ENCODE results near the gene UNK. TPM values are rescaled to one million over a fixed set of nuclear protein-coding genes. Genes with fewer than 3 reads are reported as not detected.

UNK gene
- total and polyA plus RNA-seq, 2 of the 13 experiments (the other 11 are each of a cell fraction or from before 2014, with no cell fraction given) = 31.6 to 33.0 TPM

GRCh38 chr17:75836605-75837004, 52.0 kb downstream of the UNK start:
- ChIA-PET CTCF (ENCODE audit: low intra/inter-chr PET ratio, low total read pairs) (no interaction called here), POLR2A (interaction anchor here (0.8 to 2.6 kb wide), 3 partner anchors 9 to 57 kb away, joined by 3 to 8 read pairs (median 7); partner anchors contain the start of gene WBP2)
- Histone ChIP-seq H3K4me2 (ENCODE audit: low read depth, low read length) (no peak overlapping the region), H3K27me3 (ENCODE audit: control insufficient read depth in 1 of 2, insufficient read depth in 2 of 2, low read length in 2 of 2) (no peaks in the 10 kb centered on the region), H3K9ac (ENCODE audit: insufficient read depth, low read depth, low read length) (no peak overlapping the region), H3K79me2 (ENCODE audit: insufficient read depth, low read length) (no peaks in the 10 kb centered on the region), H3K4me1 (ENCODE audit: insufficient read depth, low read length) (no peaks in the 10 kb centered on the region), H3K36me3 (replicated peaks in 1 of 2; ENCODE audit: control insufficient read depth in 1 of 2, insufficient read depth in 2 of 2, low read length in 2 of 2) (peaks cover 15 to 32% of the 10 kb centered on the region in 2 experiments; a peak in 4 of 5 replicates), H3K9me3 (ENCODE audit: low read length) (no peaks in the 10 kb centered on the region), H4K20me1 (ENCODE audit: insufficient read depth, low read length) (no peaks in the 10 kb centered on the region), H3K27ac (ENCODE audit: extremely low read length, insufficient read depth, low read length) (no peak overlapping the region), H3K4me3 (replicated peaks in 1 of 3; ENCODE audit: insufficient read depth in 1 of 3, low read depth in 2 of 3, low read length in 3 of 3) (no peak overlapping the region), H2AFZ (ENCODE audit: low read length) (no peak overlapping the region)
- ATAC-seq = no peak
- WGBS (ENCODE audit: low lambda C conversion rate) = 91% methylated on average over 6 of the region's 9 CpGs
- intact Hi-C loops (cut with micrococcal nuclease; ENCODE audit: unreplicated experiment) = no loop called here
- TF ChIP-seq RBFOX2 (IDR thresholded peaks at IDR 0.05; ENCODE audit: low read depth, low read length) = peak; percentile 30; the same call in 1 of the 2 replicates
- no peak for TF ChIP-seq ZBTB21 (CRISPR knock-in tag; IDR thresholded peaks at IDR 0.05)
- TF ChIP-seq AGO2 (optimal IDR thresholded peaks at IDR 0.05; ENCODE audit: low read depth, low read length) = peak; percentile 71
- DNase-seq (ENCODE audit: low spot score) = no peak
- in situ Hi-C loops (cut with HindIII; ENCODE audit: extremely low pct_ligation_motif_present, low pct_unique_long_range_greater_than_20kb) = no loop called here
- no peak for FAIRE-seq
- no TSS peak for BruUV-seq (replicated peaks)

- ATAC-seq (no peak), DNase-seq (ENCODE audit: low spot score) (no peak), FAIRE-seq (no peak)
- Histone ChIP-seq H2AFZ (ENCODE audit: low read length) (no peak overlapping the region), H3K27me3 (ENCODE audit: control insufficient read depth in 1 of 2, insufficient read depth in 2 of 2, low read length in 2 of 2) (no peaks in the 10 kb centered on the region), H3K36me3 (replicated peaks in 1 of 2; ENCODE audit: control insufficient read depth in 1 of 2, insufficient read depth in 2 of 2, low read length in 2 of 2) (peaks cover 15 to 32% of the 10 kb centered on the region in 2 experiments; a peak in 4 of 5 replicates), H4K20me1 (ENCODE audit: insufficient read depth, low read length) (no peaks in the 10 kb centered on the region), H3K4me2 (ENCODE audit: low read depth, low read length) (no peak overlapping the region), H3K4me1 (ENCODE audit: insufficient read depth, low read length) (peaks cover under 1% of the 10 kb centered on the region; the same call in 1 of the 2 replicates), H3K4me3 (replicated peaks in 1 of 3; ENCODE audit: insufficient read depth in 1 of 3, low read depth in 2 of 3, low read length in 3 of 3) (no peak overlapping the region), H3K9ac (ENCODE audit: insufficient read depth, low read depth, low read length) (no peak overlapping the region), H3K79me2 (ENCODE audit: insufficient read depth, low read length) (no peaks in the 10 kb centered on the region), H3K27ac (ENCODE audit: extremely low read length, insufficient read depth, low read length) (no peak overlapping the region), H3K9me3 (ENCODE audit: low read length) (no peaks in the 10 kb centered on the region)
- TF ChIP-seq FOXP4 (CRISPR knock-in tag; IDR thresholded peaks at IDR 0.05) = no peak
- no peak for TF ChIP-seq ZNF619 (CRISPR knock-in tag; IDR thresholded peaks at IDR 0.05)
- peak; percentile 47 for TF ChIP-seq AGO2 (optimal IDR thresholded peaks at IDR 0.05; ENCODE audit: low read depth, low read length)
- no peak for TF ChIP-seq SIN3A (IDR thresholded peaks at IDR 0.05; ENCODE audit: borderline replicate concordance, low read depth, low read length)
- WGBS (ENCODE audit: low lambda C conversion rate) = 97% methylated on average over 7 of the region's 7 CpGs
- intact Hi-C loops (cut with micrococcal nuclease; ENCODE audit: unreplicated experiment) (no loop called here), in situ Hi-C loops (cut with HindIII; ENCODE audit: extremely low pct_ligation_motif_present, low pct_unique_long_range_greater_than_20kb) (no loop called here)
- CTCF ChIA-PET (ENCODE audit: low intra/inter-chr PET ratio, low total read pairs) = no interaction called here
- POLR2A ChIA-PET = interaction anchor here (0.7 to 2.6 kb wide), 3 partner anchors 18 to 58 kb away, joined by 5 to 8 read pairs (median 7); partner anchors contain the start of genes TRIM47 and WBP2
- no TSS peak for BruUV-seq (replicated peaks)
Measured at GRCh38 chr17:75837899-75838298, 53.3 kb downstream of the UNK start.

All from HepG2 (cell line).